Measurements from ENCODE around the gene KCNK1. TPM values are rescaled to one million over a fixed set of nuclear protein-coding genes. Genes with fewer than 3 reads are reported as not detected.

KCNK1 gene
- total RNA-seq, 1 donor from 2014 or later, result 7.3 TPM

DNA sequence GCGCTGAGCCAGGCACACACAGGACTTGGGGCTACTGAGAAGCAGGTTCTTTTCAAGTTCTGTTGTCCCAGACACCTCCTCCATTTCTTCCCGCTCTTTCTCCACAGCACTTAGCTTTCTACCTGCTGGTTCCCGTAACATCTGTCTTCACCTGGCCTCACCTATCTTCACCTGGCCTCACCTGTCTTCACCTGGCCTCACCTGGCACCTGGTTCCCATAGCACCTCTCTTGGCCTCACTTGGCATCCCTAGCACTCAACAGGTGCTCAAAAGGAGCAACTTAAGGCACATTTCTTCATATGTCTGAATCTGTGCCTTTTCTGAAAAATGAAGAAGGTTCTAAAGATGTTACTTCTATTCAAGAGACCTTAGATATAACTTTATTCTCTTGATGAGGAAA lies 10.4 kb downstream of the KCNK1 start:
- Histone ChIP-seq H3K4me3 (no peak overlapping the region), H3K9me3 (no peaks in the 10 kb centered on the region), H3K36me3 (no peaks in the 10 kb centered on the region), H3K27ac (no peak overlapping the region), H3K4me1 (no peaks in the 10 kb centered on the region), H3K27me3 (no peaks in the 10 kb centered on the region)
- ATAC-seq (no peak), DNase-seq (no peak)
- intact Hi-C loops (cut with DNase I), result no loop called here
- TF ChIP-seq, protein P1, sequence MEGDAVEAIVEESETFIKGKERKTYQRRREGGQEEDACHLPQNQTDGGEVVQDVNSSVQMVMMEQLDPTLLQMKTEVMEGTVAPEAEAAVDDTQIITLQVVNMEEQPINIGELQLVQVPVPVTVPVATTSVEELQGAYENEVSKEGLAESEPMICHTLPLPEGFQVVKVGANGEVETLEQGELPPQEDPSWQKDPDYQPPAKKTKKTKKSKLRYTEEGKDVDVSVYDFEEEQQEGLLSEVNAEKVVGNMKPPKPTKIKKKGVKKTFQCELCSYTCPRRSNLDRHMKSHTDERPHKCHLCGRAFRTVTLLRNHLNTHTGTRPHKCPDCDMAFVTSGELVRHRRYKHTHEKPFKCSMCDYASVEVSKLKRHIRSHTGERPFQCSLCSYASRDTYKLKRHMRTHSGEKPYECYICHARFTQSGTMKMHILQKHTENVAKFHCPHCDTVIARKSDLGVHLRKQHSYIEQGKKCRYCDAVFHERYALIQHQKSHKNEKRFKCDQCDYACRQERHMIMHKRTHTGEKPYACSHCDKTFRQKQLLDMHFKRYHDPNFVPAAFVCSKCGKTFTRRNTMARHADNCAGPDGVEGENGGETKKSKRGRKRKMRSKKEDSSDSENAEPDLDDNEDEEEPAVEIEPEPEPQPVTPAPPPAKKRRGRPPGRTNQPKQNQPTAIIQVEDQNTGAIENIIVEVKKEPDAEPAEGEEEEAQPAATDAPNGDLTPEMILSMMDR (IDR thresholded peaks at IDR 0.05), result no peak

DNA sequence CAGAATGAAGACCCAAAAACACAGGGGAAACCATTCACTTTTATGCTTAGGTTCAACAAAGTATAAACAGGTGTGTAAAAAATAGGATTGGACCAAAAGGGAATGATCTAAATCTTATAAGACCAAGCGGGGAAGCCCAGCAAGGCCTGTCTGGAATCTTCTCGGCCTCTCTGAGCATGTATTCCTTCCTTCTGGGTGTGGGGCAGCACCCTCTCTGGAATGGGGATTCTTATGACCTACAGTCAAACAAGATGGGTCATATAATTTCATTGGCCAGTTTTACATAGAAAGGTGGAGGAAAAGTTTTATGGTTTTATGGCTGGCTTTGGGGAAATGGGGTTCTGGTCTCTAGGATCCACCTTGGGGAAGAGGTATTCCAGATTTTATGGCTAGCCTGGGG lies 11.2 kb downstream of the KCNK1 start:
- intact Hi-C loops (cut with DNase I), result no loop called here
- H3K36me3 ChIP-seq, result no peaks in the 10 kb centered on the region
- H3K9me3 ChIP-seq, result no peaks in the 10 kb centered on the region
- no peak for ATAC-seq
- TF ChIP-seq, protein P1 (IDR thresholded peaks at IDR 0.05), result no peak
- no peak for DNase-seq
- H3K4me3 ChIP-seq, result no peak overlapping the region
- H3K27me3 ChIP-seq, result no peaks in the 10 kb centered on the region
- no peaks in the 10 kb centered on the region for H3K4me1 ChIP-seq
- H3K27ac ChIP-seq, result no peak overlapping the region

DNA sequence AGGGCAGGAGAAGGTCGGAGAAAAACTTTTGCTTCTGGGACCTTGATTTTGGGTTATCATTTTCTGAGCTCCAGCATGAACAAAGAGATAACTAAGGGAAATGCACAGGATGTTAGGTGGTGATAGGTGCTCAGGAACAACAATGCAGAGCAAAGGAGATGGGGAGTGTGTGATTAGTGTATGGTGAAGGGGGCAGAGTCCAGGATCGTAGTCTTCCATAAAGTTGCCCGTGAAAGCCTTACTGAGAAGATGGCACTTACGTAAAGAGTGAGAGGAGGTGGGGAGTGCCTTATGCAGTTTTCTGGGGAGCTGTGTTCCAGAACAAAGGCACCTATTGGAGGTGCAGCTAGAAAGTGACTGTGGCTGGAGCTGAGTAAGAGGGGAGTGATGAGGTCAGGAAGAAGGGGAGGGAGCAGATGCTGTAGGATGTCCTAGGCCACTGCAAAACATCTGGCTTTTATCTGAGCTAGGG lies 11.6 kb downstream of the KCNK1 start:
- no peak for ATAC-seq
- Histone ChIP-seq H3K36me3 (no peaks in the 10 kb centered on the region), H3K4me1 (no peaks in the 10 kb centered on the region), H3K27me3 (no peaks in the 10 kb centered on the region), H3K4me3 (no peak overlapping the region), H3K27ac (no peak overlapping the region), H3K9me3 (no peaks in the 10 kb centered on the region)
- intact Hi-C loops (cut with DNase I), result no loop called here
- TF ChIP-seq, protein P1 (IDR thresholded peaks at IDR 0.05), result no peak
- no peak for DNase-seq

DNA sequence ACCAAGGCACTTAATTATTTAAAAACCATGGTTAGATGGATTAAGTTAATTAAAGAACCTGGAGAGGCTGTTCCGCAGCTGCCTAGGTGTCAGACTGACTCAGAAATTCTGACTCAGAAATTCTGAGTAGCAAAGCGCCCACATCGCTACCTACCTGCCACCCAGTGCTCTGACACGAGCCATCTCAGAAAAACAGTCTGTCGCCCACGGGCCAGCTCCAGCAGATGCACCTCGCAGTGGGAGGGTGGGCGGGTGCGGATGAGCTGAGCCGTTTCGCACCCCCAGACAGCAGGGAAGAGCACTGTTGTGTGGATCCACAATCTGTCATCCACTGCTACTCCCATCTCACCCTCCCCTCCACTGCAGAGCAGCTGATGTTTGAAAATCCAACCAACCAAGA lies 13.5 kb downstream of the KCNK1 start:
- Histone ChIP-seq H3K4me3 (no peak overlapping the region), H3K27ac (no peak overlapping the region), H3K4me1 (no peaks in the 10 kb centered on the region), H3K9me3 (no peaks in the 10 kb centered on the region), H3K36me3 (no peaks in the 10 kb centered on the region), H3K27me3 (no peaks in the 10 kb centered on the region)
- no peak for DNase-seq
- intact Hi-C loops (cut with DNase I), result no loop called here
- TF ChIP-seq, protein P1 (IDR thresholded peaks at IDR 0.05), result no peak
- ATAC-seq, result no peak

DNA sequence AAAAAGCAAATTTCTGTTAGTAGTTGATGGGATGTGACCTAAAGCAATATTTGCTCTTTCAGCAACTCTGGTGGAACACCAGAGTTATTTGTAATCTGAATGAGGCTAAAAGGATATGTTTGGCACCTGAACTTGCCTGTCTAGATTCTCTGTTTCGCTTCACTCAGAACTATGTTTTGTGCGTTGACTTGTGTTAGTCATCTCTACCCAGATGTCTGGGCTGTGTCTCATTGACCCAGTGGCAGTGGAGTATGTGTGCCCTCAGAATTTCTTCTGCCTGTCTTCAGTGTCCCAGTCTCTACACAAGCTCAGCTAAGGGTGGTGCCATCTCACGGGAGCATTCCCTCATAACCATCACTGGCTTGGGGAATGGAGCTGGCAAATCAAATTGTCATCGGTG lies 13.9 kb downstream of the KCNK1 start:
- Histone ChIP-seq H3K36me3 (no peaks in the 10 kb centered on the region), H3K9me3 (no peaks in the 10 kb centered on the region), H3K27ac (no peak overlapping the region), H3K4me3 (no peak overlapping the region), H3K27me3 (no peaks in the 10 kb centered on the region), H3K4me1 (no peaks in the 10 kb centered on the region)
- no peak for ATAC-seq
- DNase-seq, result no peak
- intact Hi-C loops (cut with DNase I), result no loop called here
- TF ChIP-seq, protein P1 (IDR thresholded peaks at IDR 0.05), result no peak

DNA sequence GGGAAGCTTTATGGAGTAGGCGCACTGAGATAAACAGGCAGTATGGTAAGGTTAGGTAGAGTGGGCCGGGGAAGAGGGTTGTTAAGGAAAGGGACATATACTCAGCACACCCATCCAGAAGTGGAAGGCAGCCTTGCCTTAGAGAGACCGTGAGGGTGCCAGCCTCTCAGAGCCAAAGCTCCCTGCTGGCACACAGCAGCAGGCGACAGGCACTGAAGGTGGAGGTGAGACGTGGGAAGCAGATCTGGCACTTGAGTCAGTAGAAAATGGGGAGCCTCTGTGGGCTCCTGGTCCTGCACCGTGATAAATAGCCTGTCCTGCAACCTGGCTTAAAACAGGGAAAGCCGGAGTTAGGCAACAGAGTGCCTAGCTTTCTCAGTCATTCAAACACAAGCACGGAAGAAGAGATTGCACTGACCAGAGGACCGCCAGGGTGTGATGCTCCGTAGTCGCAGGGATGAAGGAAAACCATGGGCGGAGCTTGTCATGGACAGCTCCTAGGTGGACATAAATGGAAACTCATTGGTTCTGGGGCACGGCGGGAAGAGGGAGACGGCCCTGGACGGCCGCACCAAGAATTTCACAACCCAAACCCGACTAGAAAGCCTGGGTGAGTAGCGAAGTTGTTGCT lies 15.5 kb downstream of the KCNK1 start:
- Histone ChIP-seq H3K27ac (no peak overlapping the region), H3K9me3 (no peaks in the 10 kb centered on the region), H3K36me3 (no peaks in the 10 kb centered on the region), H3K4me1 (no peaks in the 10 kb centered on the region), H3K4me3 (no peak overlapping the region), H3K27me3 (no peaks in the 10 kb centered on the region)
- TF ChIP-seq, protein P1 (IDR thresholded peaks at IDR 0.05), result no peak
- no peak for DNase-seq
- intact Hi-C loops (cut with DNase I), result no loop called here
- no peak for ATAC-seq
